OCI-LY7 (cell line): Measurements from ENCODE around the gene GBA3. TPM values are rescaled to one million over a fixed set of nuclear protein-coding genes. Genes with fewer than 3 reads are reported as not detected.

Experiments used
- BruUV-seq: library from RNA; stranded (reverse); fragments of 400-500 nt; replicated peaks from 2 replicates; lab custom pipeline; 2021; lab: Mats Ljungman, UMichigan
- CTCF ChIA-PET: fragments of 300-600 bp; sonication (Branson Sonifier 250); formaldehyde crosslinking; loops from one replicate; lab custom pipeline; 2022; ENCODE audit warnings: antibody characterized with exemption; ENCODE audit not compliant: unreplicated experiment; lab: Charles Lee
- POLR2A ChIA-PET: fragments of 300-600 bp; sonication (Branson Sonifier 250); formaldehyde crosslinking; loops from one replicate; lab custom pipeline; 2022; ENCODE audit warnings: antibody characterized with exemption; lab: Charles Lee
- DNase-seq: peaks from one replicate; pipeline ENCODE4 v3.0.0-alpha.2; 2015; ENCODE audit warnings: low spot score
- H2AFZ ChIP-seq: fragments of 200-600 bp; sonication (generic), shearing (Covaris generic); 2 replicates; pipeline ENCODE4 v1.6.1; 2014; ENCODE audit warnings: mild to moderate bottlenecking, antibody characterized with exemption, low read length, moderate library complexity
- H3K27ac ChIP-seq: fragments of 200-600 bp; sonication (generic); 2 replicates; pipeline ENCODE4 v1.5.1; 2014; ENCODE audit warnings: mixed run types, low read depth, mild to moderate bottlenecking, moderate library complexity, low read length, inconsistent platforms; ENCODE audit not compliant: poor library complexity, severe bottlenecking
- H3K36me3 ChIP-seq: fragments of 200-600 bp; sonication (generic); 2 replicates; pipeline ENCODE4 v1.6.1; 2014; ENCODE audit warnings: mild to moderate bottlenecking, antibody characterized with exemption, low read length, moderate library complexity, mixed read lengths; ENCODE audit not compliant: insufficient read depth
- H3K4me1 ChIP-seq: fragments of 200-600 bp; sonication (generic); 2 replicates; pipeline ENCODE4 v1.5.1; 2014; ENCODE audit warnings: mild to moderate bottlenecking, low read length; ENCODE audit not compliant: insufficient read depth, poor library complexity, severe bottlenecking
- H3K4me2 ChIP-seq: fragments of 200-600 bp; sonication (generic); 2 replicates; pipeline ENCODE4 v1.6.1; 2014; ENCODE audit warnings: mild to moderate bottlenecking, low read length
- H3K4me3 ChIP-seq: fragments of 200-600 bp; sonication (generic); 2 replicates; pipeline ENCODE4 v1.5.1; 2014; ENCODE audit warnings: mild to moderate bottlenecking, low read depth, low read length; ENCODE audit not compliant: poor library complexity, severe bottlenecking
- H3K79me2 ChIP-seq: fragments of 200-600 bp; sonication (generic); 2 replicates; pipeline ENCODE4 v1.6.1; 2016; ENCODE audit warnings: low read depth, mild to moderate bottlenecking, low read length, moderate library complexity, mixed read lengths; ENCODE audit not compliant: insufficient read depth
- H3K9me2 ChIP-seq: fragments of 200-600 bp; sonication (generic); 2 replicates; pipeline ENCODE4 v1.6.1; 2016; ENCODE audit warnings: mild to moderate bottlenecking, low read length, mixed read lengths; ENCODE audit not compliant: insufficient read depth
- H3K9me3 ChIP-seq: fragments of 200-600 bp; sonication (generic); 2 replicates; pipeline ENCODE4 v1.6.1; 2014; ENCODE audit warnings: mild to moderate bottlenecking, mixed run types, low read length, mixed read lengths
- H4K20me1 ChIP-seq: fragments of 200-600 bp; sonication (generic); 2 replicates; pipeline ENCODE4 v1.6.1; 2014; ENCODE audit warnings: mild to moderate bottlenecking, antibody characterized with exemption, low read length, moderate library complexity, mixed read lengths; ENCODE audit not compliant: insufficient read depth
- EZH2phosphoT487 ChIP-seq: fragments of 200-600 bp; sonication (generic); IDR thresholded peaks from 2 replicates; pipeline ENCODE4 v1.6.1; 2018; ENCODE audit warnings: low read depth, borderline replicate concordance, mild to moderate bottlenecking, mixed run types, antibody characterized with exemption, low read length, moderate library complexity, mixed read lengths
- intact Hi-C: fragments of 100-400 bp; cut with micrococcal nuclease; formaldehyde crosslinking; loops from one replicate; pipeline ENCODE4 v1.10.0; 2022; ENCODE audit not compliant: unreplicated experiment
- total RNA-seq, 2 experiments: library from RNA; depleted of rRNA in 1 of 2; stranded (reverse); fragments of >200 nt in 1 of 2; shearing (Covaris generic) in 1 of 2; gene quantifications; 2 replicates each; pipeline ENCODE4 v1.2.3, GENCODE V29; 2014 to 2022
- TF ChIP-seq, protein P1 (sequence below): fragments of 200-600 bp; sonication (generic); conservative IDR thresholded peaks from 2 replicates; pipeline ENCODE4 v1.5.1; 2014; ENCODE audit warnings: mild to moderate bottlenecking, antibody characterized with exemption, low read length, moderate library complexity, mixed read lengths

The GBA3 gene
- total RNA-seq, 2 experiments from 2014 or later: not detected

- CTCF ChIA-PET: no interaction called here
- BruUV-seq: no TSS peak
Observed at GRCh38 chr4:22672519-22672918, 20.2 kb upstream of the GBA3 start.

DNA sequence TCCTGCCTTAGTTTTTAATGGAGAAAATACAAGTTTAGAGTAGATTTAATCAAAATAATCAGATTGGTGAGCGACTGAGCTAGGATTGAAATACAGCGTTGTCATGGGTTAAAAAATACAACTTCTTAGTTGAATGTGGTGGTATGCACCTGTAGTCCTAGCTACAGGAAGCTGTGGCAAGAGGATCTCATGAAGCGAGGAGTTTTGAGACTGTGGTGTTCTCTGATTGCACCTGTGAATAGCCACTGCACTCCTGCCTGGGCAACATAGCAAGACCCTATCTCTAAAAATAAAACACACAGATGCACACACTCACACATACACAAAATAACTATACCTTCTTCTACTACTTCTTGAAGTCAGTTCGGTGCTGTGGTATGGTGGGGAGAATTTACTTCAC is 19.8 kb upstream of the GBA3 start:
- intact Hi-C loops: no loop called here
- POLR2A ChIA-PET: interaction anchor here (0.6 to 0.9 kb wide), 2 partner anchors 9 to 22 kb away, joined by 3 read pairs; no protein-coding TSS in a partner anchor
- no peak for TF ChIP-seq EZH2phosphoT487

More at GRCh38 chr4:22672519-22672918, 20.2 kb upstream of the GBA3 start:
- no peaks in the 10 kb centered on the region for H3K79me2 ChIP-seq
- no peaks in the 10 kb centered on the region for H3K4me1 ChIP-seq
- no peak overlapping the region for H3K27ac ChIP-seq
- intact Hi-C loops: no loop called here
- TF ChIP-seq, protein P1, sequence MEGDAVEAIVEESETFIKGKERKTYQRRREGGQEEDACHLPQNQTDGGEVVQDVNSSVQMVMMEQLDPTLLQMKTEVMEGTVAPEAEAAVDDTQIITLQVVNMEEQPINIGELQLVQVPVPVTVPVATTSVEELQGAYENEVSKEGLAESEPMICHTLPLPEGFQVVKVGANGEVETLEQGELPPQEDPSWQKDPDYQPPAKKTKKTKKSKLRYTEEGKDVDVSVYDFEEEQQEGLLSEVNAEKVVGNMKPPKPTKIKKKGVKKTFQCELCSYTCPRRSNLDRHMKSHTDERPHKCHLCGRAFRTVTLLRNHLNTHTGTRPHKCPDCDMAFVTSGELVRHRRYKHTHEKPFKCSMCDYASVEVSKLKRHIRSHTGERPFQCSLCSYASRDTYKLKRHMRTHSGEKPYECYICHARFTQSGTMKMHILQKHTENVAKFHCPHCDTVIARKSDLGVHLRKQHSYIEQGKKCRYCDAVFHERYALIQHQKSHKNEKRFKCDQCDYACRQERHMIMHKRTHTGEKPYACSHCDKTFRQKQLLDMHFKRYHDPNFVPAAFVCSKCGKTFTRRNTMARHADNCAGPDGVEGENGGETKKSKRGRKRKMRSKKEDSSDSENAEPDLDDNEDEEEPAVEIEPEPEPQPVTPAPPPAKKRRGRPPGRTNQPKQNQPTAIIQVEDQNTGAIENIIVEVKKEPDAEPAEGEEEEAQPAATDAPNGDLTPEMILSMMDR: no peak
- no peak for TF ChIP-seq EZH2phosphoT487
- H3K4me2 ChIP-seq: no peak overlapping the region
- H3K4me3 ChIP-seq: no peak overlapping the region
- no peak overlapping the region for H2AFZ ChIP-seq
- no peaks in the 10 kb centered on the region for H3K9me2 ChIP-seq
- DNase-seq: no peak
- no peaks in the 10 kb centered on the region for H4K20me1 ChIP-seq
- H3K36me3 ChIP-seq: no peaks in the 10 kb centered on the region
- H3K9me3 ChIP-seq: no peaks in the 10 kb centered on the region
- POLR2A ChIA-PET: interaction anchor here (0.6 to 0.9 kb wide), 3 partner anchors 9 to 37 kb away, joined by 3 read pairs; no protein-coding TSS in a partner anchor

GRCh38 chr4:22674700-22675099 is 18.0 kb upstream of the GBA3 start:
- ChIA-PET POLR2A (no interaction called here), CTCF (no interaction called here)
- intact Hi-C loops: no loop called here
- H3K4me3 ChIP-seq: no peak overlapping the region
- no peaks in the 10 kb centered on the region for H3K9me3 ChIP-seq
- no peak for DNase-seq
- no peaks in the 10 kb centered on the region for H3K4me1 ChIP-seq
- H3K27ac ChIP-seq: no peak overlapping the region
- no peaks in the 10 kb centered on the region for H3K36me3 ChIP-seq
- TF ChIP-seq, protein P1: no peak
- H3K79me2 ChIP-seq: no peaks in the 10 kb centered on the region
- H3K9me2 ChIP-seq: no peaks in the 10 kb centered on the region
- no peaks in the 10 kb centered on the region for H4K20me1 ChIP-seq
- no TSS peak for BruUV-seq
- H2AFZ ChIP-seq: no peak overlapping the region
- H3K4me2 ChIP-seq: no peak overlapping the region

More for the DNA sequence above, 19.8 kb upstream of the GBA3 start:
- H4K20me1 ChIP-seq: no peaks in the 10 kb centered on the region
- no peaks in the 10 kb centered on the region for H3K79me2 ChIP-seq
- H3K4me1 ChIP-seq: no peaks in the 10 kb centered on the region
- DNase-seq: no peak
- CTCF ChIA-PET: no interaction called here
- no peak overlapping the region for H2AFZ ChIP-seq
- BruUV-seq: no TSS peak
- no peaks in the 10 kb centered on the region for H3K9me2 ChIP-seq
- H3K9me3 ChIP-seq: no peaks in the 10 kb centered on the region
- H3K27ac ChIP-seq: no peak overlapping the region
- H3K4me2 ChIP-seq: no peak overlapping the region
- no peaks in the 10 kb centered on the region for H3K36me3 ChIP-seq
- no peak overlapping the region for H3K4me3 ChIP-seq
